HCT116 (cell line): ENCODE results near the gene CYP24A1. TPM values are rescaled to one million over a fixed set of nuclear protein-coding genes. Genes with fewer than 3 reads are reported as not detected.

Experiments used
- ATAC-seq: fragments of 200-7000 bp; cut with Tn5 transposase; 2 replicates; pipeline ENCODE4 v1.9.1; 2020; ENCODE audit warnings: mild to moderate bottlenecking, moderate library complexity
- BruUV-seq: library from RNA; stranded (reverse); fragments of 400-500 nt; replicated peaks from 2 replicates; lab custom pipeline; 2021; lab: Mats Ljungman, UMichigan
- CTCF ChIA-PET: fragments of 300-600 bp; sonication (Branson Sonifier 250); formaldehyde crosslinking; loops from one replicate; lab custom pipeline; 2021; ENCODE audit warnings: antibody characterized with exemption; lab: Charles Lee
- POLR2A ChIA-PET: fragments of 300-600, 350-600 bp; sonication (Branson Sonifier 250); formaldehyde crosslinking; loops from one replicate; lab custom pipeline; 2021; ENCODE audit warnings: antibody characterized with exemption; lab: Charles Lee
- RAD21 ChIA-PET, 2 experiments: fragments of 300-600 bp; sonication (Branson Sonifier 250); formaldehyde crosslinking; loops; one replicate each; lab custom pipeline; 2023; ENCODE audit warnings: low total read pairs in 2 of 2; ENCODE audit not compliant: uncharacterized antibody in 2 of 2, unreplicated experiment in 2 of 2, low non-redundant PET in 1 of 2; lab: Charles Lee
- DNase-seq: peaks from one replicate; pipeline ENCODE4 v3.0.0-alpha.2; 2010; ENCODE audit warnings: low read depth, low spot score
- H2AFZ ChIP-seq: fragments of 200-600 bp; shearing (Covaris generic), sonication (generic); 2 replicates; pipeline ENCODE4 v1.6.1; 2017; ENCODE audit warnings: low read depth, mixed run types, mixed read lengths, antibody characterized with exemption, low read length; ENCODE audit not compliant: poor library complexity, severe bottlenecking
- H3K27ac ChIP-seq: 2 replicates; pipeline ENCODE4 v1.5.1; 2012; ENCODE audit warnings: low read depth, low read length
- H3K27me3 ChIP-seq: fragments of 200-600 bp; sonication (generic); 2 replicates; pipeline ENCODE4 v1.6.1; 2016; ENCODE audit warnings: mixed run types, low read length, mixed read lengths; ENCODE audit not compliant: insufficient read depth
- H3K36me3 ChIP-seq, 2 experiments: fragments of 200-500 bp in 1 of 2; fragments of 200-600 bp in 1 of 2; sonication (Bioruptor generic) in 1 of 2; sonication (generic) in 1 of 2; 2 replicates each; pipeline versions ENCODE4 v1.5.1 to v1.6.1; 2014 to 2016; ENCODE audit warnings: low read length in 2 of 2, inconsistent platforms in 1 of 2, mixed read lengths in 1 of 2, mixed run types in 1 of 2; ENCODE audit not compliant: insufficient read depth in 2 of 2, control insufficient read depth in 1 of 2
- H3K4me1 ChIP-seq, 2 experiments: fragments of 200-600 bp in 1 of 2; sonication (generic) in 1 of 2; 2 replicates each; pipeline versions ENCODE4 v1.5.1 to v1.6.1; 2012 to 2017; ENCODE audit warnings: low read length in 2 of 2, inconsistent platforms in 1 of 2, mild to moderate bottlenecking in 1 of 2, mixed read lengths in 1 of 2, mixed run types in 1 of 2, moderate library complexity in 1 of 2; ENCODE audit not compliant: insufficient read depth in 2 of 2, control insufficient read depth in 1 of 2
- H3K4me2 ChIP-seq: fragments of 200-600 bp; sonication (generic); 2 replicates; pipeline ENCODE4 v1.6.1; 2017; ENCODE audit warnings: mixed run types, low read length, mixed read lengths
- H3K4me3 ChIP-seq, 2 experiments: fragments of 200-600 bp in 1 of 2; sonication (generic) in 1 of 2; replicated peaks in 1 of 2; 2 replicates each; pipeline ENCODE4 v1.5.1; 2011 to 2016; ENCODE audit warnings: low read length in 2 of 2, control low read depth in 1 of 2, low read depth in 1 of 2, mild to moderate bottlenecking in 1 of 2, mixed read lengths in 1 of 2, mixed run types in 1 of 2
- H3K79me2 ChIP-seq: fragments of 200-600 bp; sonication (generic); 2 replicates; pipeline ENCODE4 v1.6.1; 2017; ENCODE audit warnings: mild to moderate bottlenecking, mixed run types, low read length, moderate library complexity, mixed read lengths; ENCODE audit not compliant: insufficient read depth
- H3K9ac ChIP-seq: fragments of 200-600 bp; sonication (generic); 2 replicates; pipeline ENCODE4 v1.6.1; 2016; ENCODE audit warnings: low read length, mixed read lengths
- H3K9me2 ChIP-seq: fragments of 200-600 bp; sonication (generic), shearing (Covaris generic); 2 replicates; pipeline ENCODE4 v1.6.1; 2017; ENCODE audit warnings: mixed run types, mild to moderate bottlenecking, moderate library complexity; ENCODE audit not compliant: insufficient read depth
- H3K9me3 ChIP-seq, 2 experiments: fragments of 200-500 bp in 1 of 2; fragments of 200-600 bp in 1 of 2; sonication (Bioruptor generic) in 1 of 2; sonication (generic) in 1 of 2; 2 replicates each; pipeline ENCODE4 v1.6.1; 2014 to 2017; ENCODE audit warnings: low read length in 2 of 2, mixed read lengths in 2 of 2, inconsistent platforms in 1 of 2, low read depth in 1 of 2, mild to moderate bottlenecking in 1 of 2, mixed run types in 1 of 2, moderate library complexity in 1 of 2; ENCODE audit not compliant: control insufficient read depth in 1 of 2, insufficient read depth in 1 of 2
- H4K20me1 ChIP-seq: fragments of 200-600 bp; sonication (generic), shearing (Covaris generic); 2 replicates; pipeline ENCODE4 v1.6.1; 2017; ENCODE audit warnings: mixed run types, mild to moderate bottlenecking, moderate library complexity; ENCODE audit not compliant: insufficient read depth
- CEBPB ChIP-seq: IDR thresholded peaks from 2 replicates; pipeline ENCODE4 v1.6.1; 2012; ENCODE audit warnings: low read depth
- ELF1 ChIP-seq: IDR thresholded peaks from 2 replicates; pipeline ENCODE4 v1.6.1; 2012; ENCODE audit warnings: low read depth, borderline replicate concordance
- EZH2 ChIP-seq: fragments of 200-600 bp; sonication (generic); IDR thresholded peaks from 2 replicates; pipeline ENCODE4 v1.6.1; 2017; ENCODE audit warnings: antibody characterized with exemption, mixed run types
- YY1 ChIP-seq: IDR thresholded peaks from 2 replicates; pipeline ENCODE4 v1.6.1; 2011; ENCODE audit warnings: low read length, low read depth, moderate library complexity, mild to moderate bottlenecking; ENCODE audit not compliant: insufficient replicate concordance; ENCODE audit errors: extremely low read depth
- ZNF274 ChIP-seq: fragments of 200-500 bp; sonication (Bioruptor generic); IDR thresholded peaks from 2 replicates; pipeline ENCODE4 v1.6.1; 2014; ENCODE audit warnings: mild to moderate bottlenecking, low read depth, low read length, inconsistent platforms
- intact Hi-C: fragments of 100-400 bp; cut with micrococcal nuclease; formaldehyde crosslinking; loops from 2 replicates; pipeline ENCODE4 v1.10.0; 2022
- total RNA-seq: library from RNA; stranded (reverse); gene quantifications from one replicate; pipeline ENCODE4 v1.2.1, GENCODE V29; 2021; ENCODE audit not compliant: unreplicated experiment
- TF ChIP-seq, protein P1 (sequence below), 3 experiments: fragments of 200-600 bp in 1 of 3; sonication (generic) in 1 of 3; IDR thresholded peaks in 2 of 3; conservative IDR thresholded peaks in 1 of 3; 2 replicates each; pipeline ENCODE4 v1.5.1; 2012 to 2017; ENCODE audit warnings: low read depth in 2 of 3, low read length in 2 of 3, antibody characterized with exemption in 1 of 3, borderline replicate concordance in 1 of 3, control low read depth in 1 of 3, mild to moderate bottlenecking in 1 of 3, mixed read lengths in 1 of 3, mixed run types in 1 of 3, moderate library complexity in 1 of 3; ENCODE audit not compliant: insufficient read depth in 1 of 3
- TF ChIP-seq, protein P2 (sequence below): IDR thresholded peaks from 2 replicates; pipeline ENCODE4 v1.6.1; 2012
- TF ChIP-seq, protein P3 (sequence below): IDR thresholded peaks from 2 replicates; pipeline ENCODE4 v1.6.1; 2011; ENCODE audit warnings: mild to moderate bottlenecking, low read length, moderate library complexity; ENCODE audit not compliant: insufficient replicate concordance; ENCODE audit errors: extremely low read depth

The CYP24A1 gene
- total RNA-seq, 1 experiment from 2014 or later: 267 TPM

DNA sequence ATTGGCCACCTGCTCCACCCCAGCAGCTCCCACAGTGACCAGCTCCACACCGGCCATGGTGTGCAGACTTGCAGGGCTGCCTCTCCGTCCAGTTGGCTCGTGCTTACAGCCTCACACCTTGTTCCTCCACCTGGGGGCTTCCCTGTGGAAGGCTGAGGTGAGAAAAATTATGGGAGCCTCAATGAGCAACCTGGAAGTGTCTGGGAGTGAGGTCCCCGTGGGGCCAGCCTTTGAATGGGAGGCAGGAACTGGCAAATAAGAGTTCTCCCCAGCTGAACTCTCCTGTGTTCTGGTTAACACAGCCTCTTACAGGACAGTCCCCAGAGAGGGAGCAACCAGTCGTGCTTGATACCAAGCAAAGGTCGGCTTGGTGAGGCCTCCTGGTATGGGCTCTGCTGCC is 30.3 kb upstream of the CYP24A1 start:
- no peak overlapping the region for H2AFZ ChIP-seq
- H3K9me3 ChIP-seq: no peaks in the 10 kb centered on the region
- no peaks in the 10 kb centered on the region; a peak in 1 of 4 replicates for H3K36me3 ChIP-seq
- no peaks in the 10 kb centered on the region for H3K27me3 ChIP-seq
- H3K4me3 ChIP-seq: no peak overlapping the region
- no peak overlapping the region for H3K4me2 ChIP-seq
- H3K9me2 ChIP-seq: no peaks in the 10 kb centered on the region
- BruUV-seq: no TSS peak
- intact Hi-C loops: no loop called here
- H3K9ac ChIP-seq: no peak overlapping the region
- no peak for ATAC-seq
- TF ChIP-seq, protein P1, sequence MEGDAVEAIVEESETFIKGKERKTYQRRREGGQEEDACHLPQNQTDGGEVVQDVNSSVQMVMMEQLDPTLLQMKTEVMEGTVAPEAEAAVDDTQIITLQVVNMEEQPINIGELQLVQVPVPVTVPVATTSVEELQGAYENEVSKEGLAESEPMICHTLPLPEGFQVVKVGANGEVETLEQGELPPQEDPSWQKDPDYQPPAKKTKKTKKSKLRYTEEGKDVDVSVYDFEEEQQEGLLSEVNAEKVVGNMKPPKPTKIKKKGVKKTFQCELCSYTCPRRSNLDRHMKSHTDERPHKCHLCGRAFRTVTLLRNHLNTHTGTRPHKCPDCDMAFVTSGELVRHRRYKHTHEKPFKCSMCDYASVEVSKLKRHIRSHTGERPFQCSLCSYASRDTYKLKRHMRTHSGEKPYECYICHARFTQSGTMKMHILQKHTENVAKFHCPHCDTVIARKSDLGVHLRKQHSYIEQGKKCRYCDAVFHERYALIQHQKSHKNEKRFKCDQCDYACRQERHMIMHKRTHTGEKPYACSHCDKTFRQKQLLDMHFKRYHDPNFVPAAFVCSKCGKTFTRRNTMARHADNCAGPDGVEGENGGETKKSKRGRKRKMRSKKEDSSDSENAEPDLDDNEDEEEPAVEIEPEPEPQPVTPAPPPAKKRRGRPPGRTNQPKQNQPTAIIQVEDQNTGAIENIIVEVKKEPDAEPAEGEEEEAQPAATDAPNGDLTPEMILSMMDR (IDR thresholded peaks at IDR 0.05 in 2 of 3, conservative IDR thresholded peaks at IDR 0.05 in 1 of 3; ENCODE audit: borderline replicate concordance in 1 of 3, insufficient read depth in 1 of 3, low read depth in 2 of 3, low read length in 2 of 3): no peak
- TF ChIP-seq ZNF274 (no peak), ELF1 (no peak), EZH2 (no peak), CEBPB (no peak), YY1 (no peak)
- TF ChIP-seq, protein P2, sequence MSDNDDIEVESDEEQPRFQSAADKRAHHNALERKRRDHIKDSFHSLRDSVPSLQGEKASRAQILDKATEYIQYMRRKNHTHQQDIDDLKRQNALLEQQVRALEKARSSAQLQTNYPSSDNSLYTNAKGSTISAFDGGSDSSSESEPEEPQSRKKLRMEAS: no peak
- TF ChIP-seq, protein P3, sequence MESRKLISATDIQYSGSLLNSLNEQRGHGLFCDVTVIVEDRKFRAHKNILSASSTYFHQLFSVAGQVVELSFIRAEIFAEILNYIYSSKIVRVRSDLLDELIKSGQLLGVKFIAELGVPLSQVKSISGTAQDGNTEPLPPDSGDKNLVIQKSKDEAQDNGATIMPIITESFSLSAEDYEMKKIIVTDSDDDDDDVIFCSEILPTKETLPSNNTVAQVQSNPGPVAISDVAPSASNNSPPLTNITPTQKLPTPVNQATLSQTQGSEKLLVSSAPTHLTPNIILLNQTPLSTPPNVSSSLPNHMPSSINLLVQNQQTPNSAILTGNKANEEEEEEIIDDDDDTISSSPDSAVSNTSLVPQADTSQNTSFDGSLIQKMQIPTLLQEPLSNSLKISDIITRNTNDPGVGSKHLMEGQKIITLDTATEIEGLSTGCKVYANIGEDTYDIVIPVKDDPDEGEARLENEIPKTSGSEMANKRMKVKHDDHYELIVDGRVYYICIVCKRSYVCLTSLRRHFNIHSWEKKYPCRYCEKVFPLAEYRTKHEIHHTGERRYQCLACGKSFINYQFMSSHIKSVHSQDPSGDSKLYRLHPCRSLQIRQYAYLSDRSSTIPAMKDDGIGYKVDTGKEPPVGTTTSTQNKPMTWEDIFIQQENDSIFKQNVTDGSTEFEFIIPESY: no peak
- ChIA-PET POLR2A (no interaction called here), RAD21 (interaction anchor here in 1 of 2 experiments (0.6 kb wide), 1 partner anchor 847 kb away, joined by 4 read pairs; no protein-coding TSS in a partner anchor), CTCF (interaction anchor here (1.0 to 1.5 kb wide), 2 partner anchors 100 to 107 kb away, joined by 3 read pairs; no protein-coding TSS in a partner anchor)
- DNase-seq: no peak
- H4K20me1 ChIP-seq: no peaks in the 10 kb centered on the region
- no peak overlapping the region for H3K27ac ChIP-seq
- peaks cover 10% of the 10 kb centered on the region for H3K79me2 ChIP-seq
- peaks cover 15 to 27% of the 10 kb centered on the region in 2 experiments; a peak in 3 of 4 replicates for H3K4me1 ChIP-seq
